LHCN-M2 (cell line): ENCODE data around the gene ZFTA. TPM values are rescaled to one million over a fixed set of nuclear protein-coding genes. Genes with fewer than 3 reads are reported as not detected.
"Not testable (repeated sequence)": the region's sequence is repeated elsewhere in the genome, so short reads cannot be mapped to it uniquely, and the experiment has no call there.

Source experiments
- DNase-seq: peaks from one replicate; pipeline ENCODE4 v3.0.0-alpha.2; 2012; ENCODE audit warnings: low read depth
- polyA plus RNA-seq: library from polyadenylated mRNA; unstranded; fragments of >200 nt; gene quantifications from one replicate; pipeline ENCODE4 v1.2.1, GENCODE V29; 2012; ENCODE audit warnings: missing spikeins
- total RNA-seq: library from RNA; depleted of rRNA; stranded (reverse); fragments of >200 nt; gene quantifications from 2 replicates; pipeline ENCODE4 v1.2.3, GENCODE V29; 2014; rRNA removed

ZFTA gene
- 23.3 and 24.8 TPM in 2 replicates for total RNA-seq
- 6.8 TPM for polyA plus RNA-seq

DNA sequence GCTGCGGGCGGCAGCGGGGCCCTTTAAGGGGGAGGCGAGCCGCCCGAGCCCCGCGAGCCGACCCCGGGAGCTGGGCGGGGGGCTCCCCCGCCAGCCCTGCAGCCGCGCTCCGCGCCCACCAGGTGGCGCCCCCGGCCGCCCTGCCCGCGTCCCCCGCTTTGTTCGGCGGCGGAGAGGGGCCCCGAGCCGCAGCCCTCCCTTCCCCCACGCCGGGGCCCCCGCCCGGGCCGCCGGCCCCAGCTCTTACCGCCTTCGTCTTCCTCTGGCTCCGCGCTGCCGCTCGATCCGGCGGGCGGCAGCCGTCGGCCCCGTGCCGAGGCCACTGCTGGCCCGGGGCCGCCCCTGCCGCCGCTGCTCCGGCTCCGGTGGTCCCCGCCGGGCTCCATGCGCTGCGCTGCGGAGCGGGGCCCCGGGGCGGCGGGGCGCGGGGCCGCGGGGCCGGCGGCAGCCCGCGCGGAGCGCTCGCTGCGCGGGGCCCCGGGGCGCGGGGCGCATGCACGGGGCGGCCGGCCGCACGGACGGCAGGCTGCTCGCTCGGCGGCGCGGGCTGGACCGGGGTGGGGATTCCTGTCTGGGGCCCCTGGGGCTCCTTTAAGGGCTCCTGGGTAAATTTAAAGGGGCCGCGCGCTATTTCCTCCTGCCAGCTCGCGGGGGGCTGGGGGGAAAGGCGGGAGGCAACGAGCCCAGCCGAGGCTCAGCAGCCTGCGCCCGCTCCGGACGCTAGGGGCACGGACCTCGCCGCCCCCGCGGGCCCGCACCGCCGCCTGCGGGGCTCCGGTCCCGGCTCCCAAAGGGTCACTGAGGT, at the start of gene ZFTA:
ZFTA (minus strand) TSS at position 539 of the 805 bp plus-strand sequence; CDS start at position 386, 153 bp downstream.
- DNase-seq = peak; percentile 58

DNA sequence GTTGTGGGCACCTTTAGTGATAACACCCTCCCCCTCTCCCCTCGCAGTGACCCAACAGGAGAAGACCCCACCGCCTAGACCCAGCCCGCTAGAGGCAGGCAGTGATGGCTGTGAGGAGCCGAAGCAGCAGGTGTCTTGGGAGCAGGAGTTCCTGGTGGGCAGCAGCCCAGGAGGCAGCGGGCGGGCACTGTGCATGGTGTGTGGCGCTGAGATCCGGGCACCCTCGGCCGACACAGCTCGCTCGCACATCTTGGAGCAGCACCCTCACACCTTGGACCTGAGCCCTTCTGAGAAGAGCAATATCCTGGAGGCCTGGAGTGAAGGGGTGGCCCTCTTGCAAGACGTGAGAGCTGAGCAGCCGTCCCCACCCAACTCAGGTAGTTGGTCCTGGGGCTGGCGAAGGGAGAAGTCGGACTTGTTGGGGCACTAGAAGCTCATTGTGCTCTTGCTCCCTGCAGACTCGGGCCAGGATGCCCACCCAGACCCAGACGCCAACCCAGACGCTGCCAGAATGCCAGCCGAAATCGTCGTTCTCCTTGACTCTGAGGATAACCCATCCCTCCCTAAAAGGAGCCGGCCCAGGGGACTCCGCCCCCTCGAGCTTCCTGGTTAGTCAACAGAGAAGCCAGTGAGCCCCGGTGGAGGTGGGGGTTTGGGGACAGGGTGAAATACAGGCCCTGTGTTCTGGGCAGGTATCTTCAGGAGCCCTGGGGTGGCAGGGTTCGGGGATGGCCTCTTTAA, 49.4 kb upstream of the ZFTA start:
- no peak for DNase-seq

DNA sequence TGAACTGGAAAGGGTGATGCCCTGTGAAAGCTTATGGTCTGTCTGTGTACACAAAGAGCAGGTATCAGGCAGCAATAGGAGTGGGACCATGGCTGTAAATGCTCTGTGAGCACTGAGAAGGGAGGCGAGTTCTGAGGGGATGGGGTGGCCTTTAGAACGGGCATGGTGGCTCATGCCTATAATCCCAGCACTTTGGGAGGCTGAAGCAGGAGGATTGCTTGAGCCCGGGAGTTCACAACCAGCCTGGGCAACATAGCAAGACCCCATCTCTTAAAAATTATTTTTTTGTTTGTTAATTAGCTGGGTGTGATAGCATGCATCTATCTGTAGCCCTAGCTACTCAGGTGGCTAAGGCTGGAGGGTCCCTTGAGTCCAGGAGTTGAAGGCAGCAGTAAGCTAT, 48.2 kb upstream of the ZFTA start:
- no peak for DNase-seq

DNA sequence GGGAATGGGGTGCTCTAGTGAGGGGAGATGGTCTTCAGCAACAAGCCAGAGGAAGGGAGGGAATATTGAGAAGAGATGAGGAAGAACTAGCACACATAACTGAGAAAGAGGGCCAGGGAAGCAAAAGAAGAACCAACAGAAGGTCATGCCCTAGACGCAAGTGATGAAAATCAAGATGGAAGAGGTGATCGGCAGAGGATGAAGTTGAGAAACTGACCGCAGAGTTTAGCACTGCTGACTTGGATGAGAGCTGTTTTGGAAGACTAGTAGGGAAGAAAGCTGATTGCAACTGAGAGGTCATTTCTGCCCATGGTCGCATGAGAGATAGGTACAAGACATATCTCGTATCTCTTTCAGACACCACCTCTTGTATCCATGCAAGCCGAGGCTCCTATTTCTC, 47.6 kb upstream of the ZFTA start:
- no peak for DNase-seq

DNA sequence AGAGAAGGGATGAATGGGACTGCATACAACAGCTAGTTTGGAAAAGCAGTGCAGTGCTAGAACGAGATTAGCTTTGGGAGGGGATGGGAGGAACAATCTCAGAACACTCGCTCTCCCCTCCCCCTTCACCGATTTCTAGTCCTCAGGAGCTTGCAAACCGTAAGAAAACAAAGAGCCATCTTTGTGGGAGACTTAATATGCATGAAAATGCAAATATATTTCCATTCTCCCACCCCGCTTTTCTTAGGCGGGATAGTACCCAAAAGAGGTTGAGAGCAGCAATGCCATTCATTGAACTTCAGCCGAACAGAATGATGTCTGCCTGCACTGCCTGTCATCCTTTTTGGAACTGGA, 45.8 kb upstream of the ZFTA start:
- no peak for DNase-seq

DNA sequence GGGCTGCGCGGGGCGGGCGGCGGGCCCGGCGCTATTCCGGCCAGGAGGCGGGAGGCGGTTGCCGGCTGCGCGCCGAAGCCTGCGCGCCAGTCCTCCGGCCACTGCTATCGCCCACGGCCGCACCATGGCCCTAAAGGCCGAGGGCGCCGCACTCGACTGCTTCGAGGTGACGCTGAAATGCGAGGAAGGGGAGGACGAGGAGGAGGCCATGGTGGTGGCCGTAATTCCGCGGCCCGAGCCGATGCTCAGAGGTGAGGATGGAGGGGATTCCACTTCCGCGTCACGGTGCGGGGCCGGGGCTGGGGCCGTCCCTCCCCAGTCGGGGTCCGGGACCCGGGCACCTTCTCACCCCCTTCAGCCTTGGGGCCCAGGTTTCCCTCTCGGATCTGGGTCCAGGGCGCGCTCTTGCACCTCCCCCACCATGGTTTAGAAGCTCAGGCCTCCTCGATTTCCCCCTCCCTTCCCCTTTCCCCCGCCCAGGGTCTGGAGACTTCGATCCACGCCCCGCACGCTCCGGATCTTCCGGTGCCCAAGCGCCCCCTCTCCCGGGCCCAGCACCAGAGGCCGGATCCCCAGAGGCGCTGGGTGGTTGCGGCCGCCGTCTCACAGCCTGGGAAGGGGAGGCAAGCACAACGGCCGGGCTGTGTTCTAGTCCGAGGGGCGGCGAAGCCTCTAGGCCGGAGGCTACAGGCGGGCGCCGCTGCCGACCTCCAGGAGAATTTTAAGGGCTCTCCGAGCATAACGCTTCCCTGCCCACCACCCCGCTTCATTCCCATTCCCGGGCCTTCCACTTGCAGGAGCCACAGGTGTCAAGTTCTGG, 45.2 kb upstream of the ZFTA start:
- DNase-seq = peak; percentile 46

DNA sequence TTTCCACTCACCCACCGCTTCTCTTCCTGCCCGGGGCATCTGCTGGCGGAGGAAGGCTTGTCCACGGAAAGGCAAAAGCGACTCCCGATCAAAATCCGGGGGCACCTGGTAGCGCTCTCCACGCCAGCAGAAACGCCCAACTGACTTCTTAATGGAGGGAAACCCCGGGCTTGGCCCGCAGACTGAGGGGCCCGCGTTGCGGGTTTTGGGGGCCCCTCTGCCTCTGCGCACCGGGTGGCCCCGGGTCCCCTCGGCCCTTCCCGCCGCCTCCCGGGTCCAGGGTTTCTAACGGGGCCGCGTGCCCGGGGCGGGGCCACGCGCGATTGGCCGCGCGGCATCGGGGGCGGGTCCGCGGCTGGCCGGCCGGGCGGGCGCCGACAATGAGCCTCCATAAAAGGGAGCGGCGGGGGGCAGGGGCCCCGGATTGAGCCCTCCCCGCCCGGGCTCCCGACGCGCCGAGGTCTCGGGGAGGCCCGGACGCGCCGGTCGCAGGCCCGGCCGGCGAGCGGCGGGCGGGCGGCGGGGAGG, 44.5 kb upstream of the ZFTA start, which contains the start of gene SPINDOC:
SPINDOC (plus strand) TSS at position 422 of the 528 bp plus-strand sequence. CDS start 231 bp downstream, outside the sequence.
- DNase-seq = peak; percentile 63

DNA sequence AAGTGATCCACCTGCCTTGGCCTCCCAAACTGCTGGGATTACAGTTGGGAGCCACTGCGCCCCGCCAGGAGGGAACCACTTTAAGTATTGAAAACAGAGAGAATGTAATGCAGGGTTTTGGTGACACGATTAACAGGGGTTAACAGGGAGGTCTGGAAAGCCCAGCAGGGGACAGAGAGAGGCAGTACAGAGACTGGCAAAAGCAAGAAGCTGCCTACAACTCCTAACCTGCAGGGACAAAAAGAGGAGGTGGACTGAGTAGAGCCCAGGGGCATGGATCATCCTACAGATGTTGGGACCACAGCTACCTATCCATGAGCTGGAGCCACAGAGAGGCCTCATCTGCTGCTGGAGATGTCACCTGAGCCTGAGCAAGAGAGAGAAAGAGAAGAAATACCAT, 42.9 kb upstream of the ZFTA start:
- no peak for DNase-seq

DNA sequence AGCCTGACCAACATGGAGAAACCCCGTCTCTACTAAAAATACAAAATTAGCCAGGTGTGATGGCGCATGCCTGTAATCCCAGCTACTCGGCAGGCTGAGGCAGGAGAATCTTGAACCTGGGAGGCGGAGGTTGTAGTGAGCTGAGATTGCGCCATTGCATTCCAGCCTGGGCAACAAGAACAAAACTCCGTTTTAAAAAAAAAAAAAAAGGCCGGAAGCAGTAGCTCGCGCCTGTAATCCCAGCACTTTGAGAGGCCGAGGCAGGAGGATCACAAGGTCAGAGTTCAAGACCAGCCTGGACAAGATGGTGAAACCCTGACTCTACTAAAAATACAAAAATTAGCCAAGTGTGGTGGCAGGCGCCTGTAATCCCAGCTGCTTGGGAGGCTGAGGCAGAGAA, 41.8 kb upstream of the ZFTA start:
- not testable (repeated sequence) for DNase-seq

DNA sequence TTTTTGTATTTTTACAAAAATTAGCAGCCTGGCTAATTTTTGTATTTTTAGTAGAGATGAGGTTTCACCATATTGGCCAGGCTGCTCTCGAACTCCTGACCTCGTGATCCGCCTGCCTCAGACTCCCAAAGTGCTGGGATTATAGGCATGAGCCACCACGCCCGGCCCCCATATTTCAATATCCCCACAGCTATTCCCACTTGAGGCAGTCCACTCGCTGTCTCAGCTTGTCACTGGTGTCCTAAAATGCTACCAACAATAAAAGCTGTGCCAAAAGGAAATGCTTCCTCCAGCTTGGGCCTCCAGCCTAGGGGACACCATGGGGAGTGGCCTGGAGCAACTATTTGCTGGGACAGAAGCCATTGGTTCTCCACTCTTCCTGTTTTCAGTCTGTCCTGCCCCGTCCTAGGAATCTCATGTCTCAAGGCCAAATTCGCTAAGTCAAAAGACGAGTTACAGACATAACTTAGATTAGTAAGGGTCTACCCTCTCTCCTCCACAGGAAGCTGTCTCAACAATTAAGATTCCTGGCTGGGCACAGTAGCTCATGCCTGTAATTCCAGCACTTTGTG, 37.4 kb upstream of the ZFTA start:
- no peak for DNase-seq

DNA sequence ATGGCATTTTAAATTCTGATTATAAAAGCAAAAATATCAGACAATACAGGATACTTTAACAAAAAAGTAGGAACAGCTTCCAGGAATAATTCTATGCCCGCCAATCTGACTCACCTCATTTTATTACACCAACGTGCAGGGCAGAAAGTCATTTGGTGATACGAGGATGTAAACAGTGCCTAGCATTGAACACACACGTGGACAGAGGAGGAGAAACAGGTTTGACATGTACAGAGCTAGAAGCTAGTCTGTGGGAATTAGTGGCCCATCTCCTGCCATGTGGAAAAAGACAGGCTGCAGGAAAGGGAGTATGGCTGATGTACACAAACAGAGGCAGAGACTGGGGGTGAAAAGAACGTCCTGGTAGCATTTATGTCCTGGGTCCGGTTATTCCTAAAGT, 35.7 kb upstream of the ZFTA start:
- no peak for DNase-seq

DNA sequence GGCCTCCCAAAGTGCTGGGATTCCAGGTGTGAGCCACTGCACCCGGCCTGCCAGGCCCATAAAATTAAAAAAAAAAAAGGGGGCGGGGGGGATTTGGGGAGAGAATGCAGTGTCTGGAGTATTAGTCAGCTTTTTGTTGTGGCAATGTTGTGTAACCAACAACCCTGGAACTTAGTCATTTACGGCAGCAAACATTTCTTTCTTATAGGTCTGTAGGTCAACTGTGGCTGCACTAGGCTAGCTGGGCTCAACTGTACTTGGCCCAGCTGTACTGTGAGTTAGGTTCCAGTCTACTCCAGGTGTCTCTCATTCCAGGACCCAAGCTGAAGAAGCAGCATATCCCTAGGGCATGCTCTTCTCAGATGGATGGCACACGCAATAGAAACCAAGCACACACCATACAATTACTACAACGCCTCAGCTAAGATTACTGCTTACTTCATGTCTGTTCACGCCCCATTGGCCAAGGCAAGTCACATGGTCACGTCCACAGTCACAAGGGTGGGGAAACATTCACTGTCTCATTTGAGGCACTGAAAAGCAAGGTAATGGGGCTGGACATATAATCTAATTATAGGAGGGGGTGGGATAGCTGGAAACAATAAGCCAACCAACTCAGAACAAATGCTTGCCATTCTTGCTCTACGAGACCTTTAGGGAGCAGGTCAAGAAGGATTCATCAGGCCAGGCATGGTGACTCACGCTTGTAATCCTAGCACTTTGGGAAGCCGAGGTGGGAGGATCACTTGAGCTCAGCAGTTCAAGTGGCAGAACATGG, 34.3 kb upstream of the ZFTA start:
- DNase-seq = peak; percentile 81

DNA sequence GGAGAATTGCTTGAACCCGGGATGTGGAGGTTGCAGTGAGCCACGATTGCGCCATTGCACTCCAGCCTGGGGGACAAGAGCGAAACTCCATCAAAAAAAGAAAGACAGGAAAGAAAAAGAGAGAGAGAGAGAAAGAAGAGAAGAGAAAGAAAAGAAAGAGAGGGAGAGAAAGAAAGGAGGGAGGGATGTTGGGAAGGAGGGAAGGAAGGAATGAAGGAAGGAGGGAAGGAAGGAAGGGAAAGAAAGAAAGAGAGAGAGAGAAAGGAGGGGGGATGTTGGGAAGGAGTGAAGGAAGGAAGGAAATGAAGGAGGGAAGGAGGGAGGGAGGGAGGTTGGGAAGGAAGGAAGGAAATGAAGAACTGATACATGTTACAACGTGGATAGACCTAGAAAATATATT, 32.3 kb upstream of the ZFTA start:
- no peak for DNase-seq

DNA sequence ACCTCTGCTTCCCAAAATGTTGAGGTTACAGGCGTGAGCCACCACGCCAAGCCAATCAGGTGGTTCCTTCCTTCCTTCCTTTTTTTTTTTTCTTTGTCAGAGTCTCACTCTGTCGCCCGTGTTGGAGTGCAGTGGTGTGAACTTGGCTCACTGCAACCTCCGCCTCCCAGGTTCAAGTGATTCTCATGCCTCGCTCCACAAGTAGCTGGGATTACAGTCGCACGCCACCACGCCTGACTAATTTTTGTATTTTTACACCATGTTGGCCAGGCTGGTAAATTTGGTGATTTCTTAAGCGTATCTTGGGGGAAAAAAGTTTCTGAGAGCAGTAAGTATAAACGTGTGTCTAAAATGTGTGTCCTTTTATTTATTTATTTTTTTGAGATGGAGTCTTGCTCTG, 26.5 kb upstream of the ZFTA start:
- no peak for DNase-seq

DNA sequence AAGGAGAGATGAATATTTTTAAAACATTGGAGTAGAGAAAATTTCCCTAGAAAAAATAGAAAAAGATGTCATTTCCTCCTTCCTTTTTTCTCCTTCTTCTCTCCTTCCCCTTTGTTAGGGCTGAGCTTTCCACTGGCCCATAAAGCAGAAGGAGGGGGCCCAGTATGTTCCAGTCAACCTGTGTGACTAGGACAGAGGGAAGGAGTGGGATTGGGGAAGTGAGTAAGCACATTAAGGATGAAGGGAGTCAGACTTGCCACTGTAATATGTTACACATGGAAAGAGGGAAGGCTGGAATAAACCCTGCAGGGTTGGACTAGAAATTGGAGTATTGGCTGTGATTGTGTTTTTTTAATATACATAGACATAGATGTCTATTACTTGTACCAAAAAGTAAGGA, 24.6 kb upstream of the ZFTA start:
- no peak for DNase-seq

DNA sequence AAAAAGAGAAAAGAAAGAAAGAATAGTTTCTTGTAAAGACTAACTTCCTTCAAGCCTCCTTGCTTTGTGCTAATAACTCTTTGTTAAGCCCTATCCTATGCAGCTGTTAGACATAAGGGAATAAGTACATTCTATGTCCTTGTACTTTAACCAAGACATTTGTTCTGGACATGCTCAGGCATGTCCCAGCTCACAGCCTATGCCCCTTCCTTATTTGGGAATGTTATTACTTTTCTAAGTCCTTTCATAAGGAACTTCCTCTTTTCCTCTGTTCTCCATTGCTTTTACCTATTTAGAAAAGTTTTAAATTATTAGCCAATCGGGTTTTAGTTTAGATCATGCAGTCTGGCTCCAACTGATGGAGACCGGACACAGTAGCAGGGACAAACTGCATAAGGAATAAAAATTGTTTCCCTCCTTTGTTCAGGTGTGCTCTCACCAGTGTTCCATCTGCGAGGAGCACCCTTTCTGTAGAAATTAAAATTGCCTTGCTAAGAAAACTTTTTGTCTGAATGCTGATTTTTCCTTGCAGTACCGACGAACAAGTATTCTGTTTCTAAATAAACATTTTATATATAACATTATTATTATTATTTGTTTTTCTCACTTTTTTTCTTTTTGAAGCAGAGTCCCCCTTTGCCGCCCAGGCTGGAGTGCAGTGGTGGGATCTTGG, 23.1 kb upstream of the ZFTA start:
- peak; percentile 53 for DNase-seq

DNA sequence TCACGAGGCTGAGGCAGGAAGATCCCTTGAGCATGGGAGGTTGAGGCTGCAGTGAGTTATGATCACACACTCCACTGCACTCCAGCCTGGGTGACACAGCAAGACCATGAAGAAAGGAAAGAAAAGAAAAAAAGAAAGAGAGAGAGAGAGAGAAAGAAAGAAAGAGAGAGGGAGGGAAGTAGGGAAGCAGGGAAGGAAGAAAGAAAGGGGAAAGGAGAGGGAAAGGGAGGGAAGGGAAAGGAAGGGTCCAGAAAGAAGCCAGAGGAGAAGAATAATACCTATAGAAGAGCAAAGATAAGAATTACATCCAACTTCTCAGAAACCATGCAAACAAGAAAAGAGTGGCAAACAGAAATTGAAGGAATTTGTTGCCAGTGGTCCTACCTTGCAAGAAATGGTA, 17.2 kb upstream of the ZFTA start:
- DNase-seq = no peak

DNA sequence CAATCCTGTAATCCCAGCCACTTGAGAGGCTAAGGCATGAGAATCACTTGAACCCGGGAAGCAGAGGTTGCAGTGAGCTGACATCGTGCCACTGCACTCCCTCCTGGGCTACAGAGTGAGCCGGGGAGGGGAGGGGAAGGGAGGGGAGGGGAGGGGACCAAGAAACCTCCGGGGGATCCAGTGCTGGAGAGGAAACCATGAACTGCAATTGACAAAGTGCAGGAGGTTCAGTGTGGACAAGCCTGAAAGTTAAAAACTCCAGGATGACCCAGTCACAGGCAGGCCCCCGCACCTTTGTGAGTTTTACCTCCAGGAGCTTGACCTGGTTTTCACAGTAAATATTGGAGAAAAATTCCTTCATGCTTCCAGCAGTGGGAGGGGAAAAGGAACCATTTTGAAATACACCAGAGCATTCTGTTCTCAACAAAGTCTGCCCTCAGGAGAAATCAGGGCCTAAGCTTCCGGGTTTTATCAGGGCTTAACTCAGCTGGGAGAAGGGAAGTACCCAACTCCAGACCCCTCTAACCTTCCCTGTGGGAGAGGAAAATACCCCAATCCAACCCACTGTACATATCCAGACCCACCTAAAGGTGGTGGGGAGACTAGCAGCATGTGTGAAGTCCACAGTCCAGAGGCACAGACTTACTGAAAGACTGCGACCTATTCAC, 15.5 kb upstream of the ZFTA start:
- no peak for DNase-seq

DNA sequence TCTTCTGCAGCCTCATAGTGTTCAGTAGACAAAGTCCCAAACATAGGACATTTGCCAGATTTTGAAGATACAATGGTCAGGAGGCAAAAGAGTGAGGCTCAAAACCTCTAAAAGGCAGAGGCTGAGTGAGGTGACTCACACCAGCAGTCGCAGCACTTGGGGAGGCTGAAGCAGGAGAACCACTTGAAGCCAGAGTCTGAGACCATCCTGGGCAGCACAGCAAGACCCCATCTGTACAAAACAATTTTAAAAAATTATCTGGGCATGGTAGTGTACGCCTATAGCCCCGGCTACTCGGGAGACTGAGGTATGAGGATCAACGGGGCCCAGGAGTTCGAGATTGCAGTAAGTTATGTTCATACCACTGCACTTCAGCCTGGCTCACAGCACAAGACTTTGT, 14.2 kb upstream of the ZFTA start:
- DNase-seq = no peak

DNA sequence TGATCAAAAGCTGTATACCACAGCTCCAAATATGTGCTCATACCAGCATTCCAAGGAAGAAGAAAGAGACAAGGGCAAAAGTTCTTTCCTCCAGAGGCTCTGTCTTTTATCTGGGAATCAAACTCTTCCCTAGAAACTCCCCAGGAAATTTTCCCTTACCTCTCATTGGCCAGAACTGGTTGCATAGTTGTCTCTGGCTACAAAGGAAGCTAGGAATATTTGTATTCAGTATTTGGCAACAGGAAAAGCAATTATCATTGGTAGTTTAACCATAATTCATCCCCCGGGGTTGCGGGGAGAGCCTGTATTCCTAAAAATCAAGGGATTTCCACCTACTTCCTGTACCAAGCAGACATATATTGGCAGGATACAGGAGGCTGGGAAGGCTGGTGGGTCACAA, 10.5 kb upstream of the ZFTA start:
- DNase-seq = no peak
